WTC11 (cell line): ENCODE data around the gene MEGF11.

Source experiments
- E2F4 ChIP-seq: sonication (generic); formaldehyde crosslinking; IDR thresholded peaks from 2 replicates; pipeline ENCODE4 v1.8.1; 2022; ENCODE audit warnings: low read depth, mild to moderate bottlenecking, moderate library complexity, missing genetic modification reagents, borderline replicate concordance
- ELF4 ChIP-seq: sonication (generic); formaldehyde crosslinking; IDR thresholded peaks from 2 replicates; pipeline ENCODE4 v1.8.1; 2022; ENCODE audit warnings: low read depth, mild to moderate bottlenecking, moderate library complexity, missing genetic modification reagents
- ESRRA ChIP-seq: sonication (generic); formaldehyde crosslinking; IDR thresholded peaks from 2 replicates; pipeline ENCODE4 v1.8.1; 2022; ENCODE audit warnings: mild to moderate bottlenecking, missing genetic modification reagents, borderline replicate concordance
- GABPB1 ChIP-seq: sonication (generic); formaldehyde crosslinking; IDR thresholded peaks from 2 replicates; pipeline ENCODE4 v1.8.1; 2023; ENCODE audit warnings: mild to moderate bottlenecking, missing genetic modification reagents
- IRF2 ChIP-seq: sonication (generic); formaldehyde crosslinking; IDR thresholded peaks from 2 replicates; pipeline ENCODE4 v1.8.0; 2022; ENCODE audit warnings: low read depth, missing genetic modification reagents, borderline replicate concordance
- MYBL2 ChIP-seq: sonication (generic); formaldehyde crosslinking; IDR thresholded peaks from 2 replicates; pipeline ENCODE4 v1.8.1; 2023; ENCODE audit warnings: mild to moderate bottlenecking, moderate library complexity, missing genetic modification reagents
- SMAD4 ChIP-seq: sonication (generic); formaldehyde crosslinking; IDR thresholded peaks from 2 replicates; pipeline ENCODE4 v1.8.0; 2022; ENCODE audit warnings: mild to moderate bottlenecking, missing genetic modification reagents
- TCF7 ChIP-seq: sonication (generic); formaldehyde crosslinking; IDR thresholded peaks from 2 replicates; pipeline ENCODE4 v1.8.0; 2022; ENCODE audit warnings: mild to moderate bottlenecking, low read depth, missing genetic modification reagents, moderate library complexity
- TEAD4 ChIP-seq: sonication (generic); formaldehyde crosslinking; IDR thresholded peaks from 2 replicates; pipeline ENCODE4 v1.8.0; 2022; ENCODE audit warnings: mild to moderate bottlenecking, missing genetic modification reagents
- ZNF138 ChIP-seq: sonication (generic); formaldehyde crosslinking; conservative IDR thresholded peaks from 2 replicates; pipeline ENCODE4 v1.8.1; 2022; ENCODE audit warnings: mild to moderate bottlenecking, moderate library complexity, missing genetic modification reagents
- TF ChIP-seq, protein P1 (sequence below): fragments of 200-600 bp; IDR thresholded peaks from 2 replicates; pipeline ENCODE4 v1.8.0; 2022; ENCODE audit warnings: antibody characterized with exemption
- TF ChIP-seq, protein P2 (sequence below): sonication (generic); formaldehyde crosslinking; IDR thresholded peaks from 2 replicates; pipeline ENCODE4 v1.8.1; 2023; ENCODE audit warnings: mild to moderate bottlenecking, missing genetic modification reagents, moderate library complexity
- TF ChIP-seq, protein P3 (sequence below): sonication (generic); formaldehyde crosslinking; IDR thresholded peaks from 2 replicates; pipeline ENCODE4 v1.8.0; 2022; ENCODE audit warnings: mild to moderate bottlenecking, missing genetic modification reagents

DNA sequence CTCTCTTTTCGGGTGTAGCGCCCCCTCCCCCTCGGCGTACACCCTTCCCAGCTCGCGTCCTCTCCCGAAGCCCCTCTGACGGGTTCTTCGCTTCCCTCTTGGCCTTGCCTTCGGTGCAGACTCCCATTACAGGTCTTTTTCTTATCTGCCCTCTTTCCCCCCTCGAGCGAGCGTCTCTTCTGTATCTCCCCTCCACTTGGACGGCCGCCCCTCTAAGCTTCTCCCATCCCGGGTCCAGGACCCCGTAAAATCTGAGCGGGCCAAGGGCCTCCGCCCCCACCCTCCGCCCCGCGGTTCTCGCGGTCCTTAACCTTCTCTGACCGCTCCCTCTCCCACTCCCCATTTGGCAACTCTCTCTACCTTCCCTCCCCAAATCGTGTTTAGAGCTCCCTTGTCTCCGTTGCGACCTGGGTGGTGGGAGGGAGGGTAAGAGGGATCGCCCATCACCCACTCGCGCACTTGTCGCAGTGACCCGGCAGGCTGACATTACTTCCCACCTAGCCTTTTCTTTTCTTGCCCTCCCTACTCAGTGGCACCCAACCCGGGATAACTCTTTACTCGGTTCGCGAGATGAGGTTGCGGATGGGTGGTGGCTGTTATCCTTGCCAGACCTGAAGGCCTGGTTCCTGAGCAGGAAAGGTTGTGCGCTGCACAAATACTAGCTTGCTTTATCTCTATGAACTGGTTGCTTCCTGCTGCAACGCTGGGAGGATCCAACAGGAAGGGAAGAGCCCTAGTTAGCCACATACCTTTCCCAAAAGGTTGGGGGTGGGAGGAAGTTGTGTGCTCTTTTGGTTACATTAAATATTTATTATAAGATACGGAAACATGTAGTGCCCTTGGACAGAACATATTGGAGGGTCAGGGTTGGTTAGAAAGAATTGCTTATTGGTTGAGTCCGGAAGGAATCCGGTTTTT, 383.3 kb downstream of the MEGF11 start:
- TF ChIP-seq TCF7 (CRISPR knock-in tag) = no peak
- TF ChIP-seq ESRRA (CRISPR knock-in tag) = no peak
- TF ChIP-seq, protein P1, sequence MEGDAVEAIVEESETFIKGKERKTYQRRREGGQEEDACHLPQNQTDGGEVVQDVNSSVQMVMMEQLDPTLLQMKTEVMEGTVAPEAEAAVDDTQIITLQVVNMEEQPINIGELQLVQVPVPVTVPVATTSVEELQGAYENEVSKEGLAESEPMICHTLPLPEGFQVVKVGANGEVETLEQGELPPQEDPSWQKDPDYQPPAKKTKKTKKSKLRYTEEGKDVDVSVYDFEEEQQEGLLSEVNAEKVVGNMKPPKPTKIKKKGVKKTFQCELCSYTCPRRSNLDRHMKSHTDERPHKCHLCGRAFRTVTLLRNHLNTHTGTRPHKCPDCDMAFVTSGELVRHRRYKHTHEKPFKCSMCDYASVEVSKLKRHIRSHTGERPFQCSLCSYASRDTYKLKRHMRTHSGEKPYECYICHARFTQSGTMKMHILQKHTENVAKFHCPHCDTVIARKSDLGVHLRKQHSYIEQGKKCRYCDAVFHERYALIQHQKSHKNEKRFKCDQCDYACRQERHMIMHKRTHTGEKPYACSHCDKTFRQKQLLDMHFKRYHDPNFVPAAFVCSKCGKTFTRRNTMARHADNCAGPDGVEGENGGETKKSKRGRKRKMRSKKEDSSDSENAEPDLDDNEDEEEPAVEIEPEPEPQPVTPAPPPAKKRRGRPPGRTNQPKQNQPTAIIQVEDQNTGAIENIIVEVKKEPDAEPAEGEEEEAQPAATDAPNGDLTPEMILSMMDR = no peak
- no peak for TF ChIP-seq GABPB1 (CRISPR knock-in tag)
- no peak for TF ChIP-seq E2F4
- TF ChIP-seq ELF4 (CRISPR knock-in tag) = no peak
- TF ChIP-seq MYBL2 = no peak
- TF ChIP-seq IRF2 (CRISPR knock-in tag) = no peak
- TF ChIP-seq, protein P2, sequence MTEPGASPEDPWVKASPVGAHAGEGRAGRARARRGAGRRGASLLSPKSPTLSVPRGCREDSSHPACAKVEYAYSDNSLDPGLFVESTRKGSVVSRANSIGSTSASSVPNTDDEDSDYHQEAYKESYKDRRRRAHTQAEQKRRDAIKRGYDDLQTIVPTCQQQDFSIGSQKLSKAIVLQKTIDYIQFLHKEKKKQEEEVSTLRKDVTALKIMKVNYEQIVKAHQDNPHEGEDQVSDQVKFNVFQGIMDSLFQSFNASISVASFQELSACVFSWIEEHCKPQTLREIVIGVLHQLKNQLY (CRISPR knock-in tag) = no peak
- TF ChIP-seq, protein P3, sequence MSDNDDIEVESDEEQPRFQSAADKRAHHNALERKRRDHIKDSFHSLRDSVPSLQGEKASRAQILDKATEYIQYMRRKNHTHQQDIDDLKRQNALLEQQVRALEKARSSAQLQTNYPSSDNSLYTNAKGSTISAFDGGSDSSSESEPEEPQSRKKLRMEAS (CRISPR knock-in tag) = no peak
- no peak for TF ChIP-seq TEAD4 (CRISPR knock-in tag)
- no peak for TF ChIP-seq SMAD4 (CRISPR knock-in tag)
- no peak for TF ChIP-seq ZNF138 (CRISPR knock-in tag)
